ENCODE measurements around the gene CLCA2.

DNA sequence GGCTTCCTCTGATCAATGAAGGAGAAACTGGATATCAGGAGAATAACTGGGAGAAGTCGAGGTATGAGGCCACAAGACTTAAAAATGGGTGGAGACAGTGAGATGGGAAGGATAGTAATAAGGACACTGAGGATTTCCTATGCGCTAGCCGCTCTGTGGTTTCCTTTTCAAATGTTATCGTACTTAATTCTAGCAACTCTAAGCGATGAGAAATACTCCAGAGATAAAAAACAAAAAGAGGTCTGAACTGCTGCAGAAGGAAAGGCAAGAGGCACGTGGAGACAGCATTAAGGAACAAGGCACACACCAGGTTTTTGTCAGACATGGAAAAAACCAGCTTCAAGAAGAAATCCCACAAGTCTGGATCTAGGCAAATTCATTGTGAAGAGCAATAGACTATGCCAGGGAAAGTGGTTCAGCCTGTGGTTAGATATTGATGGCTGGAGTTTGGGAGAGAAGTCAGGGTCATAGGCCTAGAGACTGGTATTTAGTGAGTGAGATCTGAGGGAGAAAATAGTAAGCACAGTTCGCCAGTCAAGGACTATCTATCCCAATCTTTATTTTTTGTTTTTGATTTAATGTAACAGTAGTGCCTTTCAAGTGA lies 5.3 kb downstream of the CLCA2 start:
- TF ChIP-seq CTCF (IDR thresholded peaks at IDR 0.05) (no peak), POLR2A (IDR thresholded peaks at IDR 0.05) (no peak)
